M059J (cell line): ENCODE measurements around the gene MAPK8IP2. TPM values are rescaled to one million over a fixed set of nuclear protein-coding genes. Genes with fewer than 3 reads are reported as not detected.
"Not testable (repeated sequence)": the region's sequence is repeated elsewhere in the genome, so short reads cannot be mapped to it uniquely, and the experiment has no call there.

Experiments
- DNase-seq: peaks from one replicate; pipeline ENCODE4 v3.0.0-alpha.2; 2012; ENCODE audit warnings: low read depth
- total RNA-seq: library from RNA; depleted of rRNA; stranded (reverse); fragments of >200 nt; shearing (Covaris generic); gene quantifications from 2 replicates; pipeline ENCODE4 v1.2.3, GENCODE V29; 2014

The MAPK8IP2 gene
- total RNA-seq, 1 experiment from 2014 or later, result 0.74 TPM

DNA sequence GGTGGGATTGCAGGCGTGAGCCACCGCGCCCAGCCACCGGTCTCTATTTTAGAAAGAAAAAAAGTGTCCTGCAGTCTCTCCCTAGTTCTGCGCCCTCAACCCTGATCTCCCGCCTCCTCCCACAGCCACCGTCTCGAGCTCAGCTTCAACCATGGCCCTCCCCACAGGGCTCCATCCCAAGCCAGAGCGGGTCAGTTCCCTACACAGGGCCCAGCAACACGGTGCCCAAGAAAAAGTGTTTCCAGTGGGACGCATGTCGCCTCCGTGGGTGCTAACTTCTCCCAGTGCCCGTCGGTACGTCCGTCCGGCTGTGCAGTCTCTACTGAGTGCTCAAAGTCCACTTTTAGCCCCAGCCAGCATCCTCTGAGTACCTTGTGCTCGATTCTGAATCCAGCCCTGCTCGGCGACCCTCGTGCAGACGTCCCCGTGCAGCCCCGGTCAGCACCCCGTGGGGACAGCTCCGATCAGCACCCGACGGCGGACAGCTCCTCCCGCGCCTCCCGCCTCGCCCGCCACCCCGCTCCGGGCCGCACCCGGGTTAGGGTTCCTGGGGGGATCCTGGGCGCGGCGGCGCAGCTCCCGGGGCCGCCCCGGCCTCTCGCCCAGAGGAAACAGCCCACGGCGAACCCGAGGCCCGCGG lies 657 bp upstream of the MAPK8IP2 start:
- no peak for DNase-seq

DNA sequence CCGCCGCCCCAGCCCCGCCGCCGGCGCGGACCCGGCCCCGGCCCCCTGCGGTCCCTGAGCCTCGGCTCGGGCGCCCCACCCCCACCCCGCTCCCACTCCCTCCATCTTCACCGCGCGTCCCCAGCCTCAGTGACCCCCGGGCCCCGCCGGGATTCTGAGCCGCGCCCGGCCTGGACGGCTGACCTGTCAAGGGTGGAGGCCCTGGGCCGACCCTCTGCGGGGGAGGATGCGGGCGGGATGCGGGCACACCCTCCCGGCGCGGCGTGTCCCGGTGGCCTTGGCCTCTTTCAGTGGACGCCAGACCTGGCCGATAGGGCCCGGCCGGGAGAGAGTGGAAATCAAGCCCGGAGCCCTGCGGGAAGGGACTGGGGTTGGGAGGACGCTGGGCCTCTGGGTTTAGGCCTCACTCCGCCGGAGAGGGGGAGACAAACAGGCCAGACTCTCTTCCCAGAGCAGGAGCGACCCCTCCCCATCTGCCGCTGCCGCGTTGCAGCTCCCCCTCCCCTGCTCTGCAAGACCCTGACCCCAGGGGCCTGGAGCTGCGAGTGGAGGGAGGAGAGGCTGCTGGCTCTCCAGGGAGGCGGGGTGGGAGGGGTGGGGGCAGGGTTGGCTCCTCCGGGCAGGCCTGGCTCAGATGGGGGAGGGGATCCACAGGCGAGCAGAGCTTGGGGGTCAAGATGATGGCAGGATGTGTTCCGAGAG lies 525 bp downstream of the MAPK8IP2 start:
- no peak for DNase-seq

DNA sequence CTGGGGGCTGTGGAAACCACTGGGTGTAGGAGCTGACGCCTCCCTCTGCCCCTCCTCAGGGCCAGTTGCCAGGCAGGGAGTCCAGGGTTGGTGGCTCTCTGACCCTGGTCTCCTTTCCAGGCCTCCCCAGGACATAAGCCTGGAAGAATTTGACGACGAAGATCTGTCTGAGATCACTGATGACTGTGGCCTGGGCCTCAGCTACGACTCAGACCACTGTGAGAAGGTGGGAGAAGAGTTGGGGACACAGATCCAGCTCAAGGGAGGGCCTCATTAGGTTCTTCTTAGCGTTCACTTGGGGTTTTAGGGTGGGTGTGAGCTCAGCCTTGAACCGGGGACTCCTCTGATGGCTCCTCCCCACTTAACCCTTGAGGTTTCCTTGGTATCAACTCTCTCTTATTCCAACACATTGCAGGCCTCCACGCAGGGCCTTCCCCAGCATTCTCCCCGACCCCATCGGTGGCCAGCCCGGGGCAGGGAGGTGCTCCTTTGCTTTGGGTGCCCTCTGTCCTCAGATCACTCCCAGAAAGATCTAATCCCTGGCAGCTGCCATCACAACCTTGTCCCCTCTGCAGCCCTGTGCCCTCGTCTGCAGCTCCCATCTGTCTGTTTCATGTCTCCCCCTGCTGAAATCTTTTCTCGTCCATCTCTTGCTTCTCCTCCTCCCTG lies 1.2 kb downstream of the MAPK8IP2 start:
- DNase-seq, result no peak

DNA sequence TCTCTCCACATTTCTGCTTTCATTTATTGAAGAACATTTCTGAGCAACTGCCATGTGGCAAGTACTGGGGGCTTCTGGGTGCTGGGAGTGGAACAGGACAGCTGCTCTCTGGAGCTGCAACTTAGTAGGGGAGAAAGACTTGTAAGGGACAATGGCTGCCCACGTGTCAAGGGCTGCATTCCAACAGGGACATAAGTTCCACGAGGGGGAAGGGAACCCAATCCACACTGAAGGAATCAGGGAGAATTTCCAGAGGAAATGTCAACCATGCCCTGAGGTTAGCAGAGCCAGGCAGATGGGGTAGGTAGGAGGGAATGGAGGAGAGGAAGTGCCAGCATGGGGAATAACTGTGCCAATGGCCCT lies 1.7 kb downstream of the MAPK8IP2 start:
- DNase-seq, result no peak

DNA sequence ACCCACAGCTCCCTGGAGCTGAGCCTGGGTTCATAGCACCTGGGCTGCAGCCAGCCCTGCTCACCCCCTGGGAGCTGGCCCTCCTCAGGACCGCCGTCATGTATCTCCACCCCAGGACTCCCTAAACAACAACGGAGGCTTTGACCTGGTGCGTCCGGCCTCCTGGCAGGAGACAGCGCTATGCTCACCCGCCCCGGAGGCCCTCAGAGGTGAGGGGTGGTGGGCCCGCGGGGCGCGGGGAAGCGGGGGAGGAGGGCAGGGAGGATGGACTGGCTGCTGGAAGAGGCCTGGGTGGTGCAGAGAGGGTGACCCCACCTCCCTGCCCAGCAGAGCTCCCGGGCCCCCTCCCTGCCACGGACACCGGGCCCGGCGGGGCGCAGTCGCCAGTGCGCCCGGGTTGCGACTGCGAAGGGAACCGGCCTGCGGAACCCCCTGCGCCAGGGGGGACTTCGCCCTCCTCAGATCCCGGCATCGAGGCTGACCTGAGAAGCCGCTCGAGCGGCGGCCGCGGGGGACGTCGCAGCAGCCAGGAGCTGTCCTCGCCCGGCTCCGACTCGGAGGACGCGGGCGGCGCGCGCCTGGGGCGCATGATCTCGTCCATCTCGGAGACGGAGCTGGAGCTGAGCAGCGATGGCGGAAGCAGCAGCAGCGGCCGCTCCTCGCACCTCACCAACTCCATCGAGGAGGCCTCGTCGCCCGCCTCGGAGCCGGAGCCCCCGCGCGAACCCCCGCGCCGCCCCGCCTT lies 3.1 kb downstream of the MAPK8IP2 start:
- no peak for DNase-seq

DNA sequence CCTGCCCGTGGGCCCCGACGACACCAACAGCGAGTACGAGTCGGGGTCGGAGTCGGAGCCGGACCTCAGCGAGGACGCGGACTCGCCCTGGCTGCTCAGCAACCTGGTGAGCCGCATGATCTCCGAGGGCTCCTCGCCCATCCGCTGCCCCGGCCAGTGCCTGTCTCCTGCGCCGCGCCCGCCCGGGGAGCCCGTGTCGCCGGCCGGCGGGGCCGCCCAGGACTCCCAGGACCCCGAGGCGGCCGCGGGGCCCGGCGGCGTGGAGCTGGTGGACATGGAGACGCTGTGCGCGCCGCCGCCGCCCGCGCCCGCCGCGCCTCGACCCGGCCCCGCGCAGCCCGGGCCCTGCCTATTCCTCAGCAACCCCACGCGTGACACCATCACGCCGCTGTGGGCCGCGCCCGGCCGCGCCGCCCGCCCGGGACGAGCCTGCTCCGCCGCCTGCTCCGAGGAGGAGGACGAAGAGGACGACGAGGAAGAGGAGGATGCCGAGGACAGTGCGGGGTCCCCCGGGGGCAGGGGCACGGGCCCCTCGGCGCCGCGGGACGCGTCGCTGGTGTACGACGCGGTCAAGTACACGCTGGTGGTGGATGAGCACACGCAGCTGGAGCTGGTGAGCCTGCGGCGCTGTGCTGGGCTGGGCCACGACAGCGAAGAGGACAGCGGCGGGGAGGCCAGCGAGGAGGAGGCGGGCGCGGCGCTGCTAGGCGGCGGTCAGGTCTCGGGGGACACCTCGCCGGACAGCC lies 3.8 kb downstream of the MAPK8IP2 start:
- DNase-seq, result no peak

DNA sequence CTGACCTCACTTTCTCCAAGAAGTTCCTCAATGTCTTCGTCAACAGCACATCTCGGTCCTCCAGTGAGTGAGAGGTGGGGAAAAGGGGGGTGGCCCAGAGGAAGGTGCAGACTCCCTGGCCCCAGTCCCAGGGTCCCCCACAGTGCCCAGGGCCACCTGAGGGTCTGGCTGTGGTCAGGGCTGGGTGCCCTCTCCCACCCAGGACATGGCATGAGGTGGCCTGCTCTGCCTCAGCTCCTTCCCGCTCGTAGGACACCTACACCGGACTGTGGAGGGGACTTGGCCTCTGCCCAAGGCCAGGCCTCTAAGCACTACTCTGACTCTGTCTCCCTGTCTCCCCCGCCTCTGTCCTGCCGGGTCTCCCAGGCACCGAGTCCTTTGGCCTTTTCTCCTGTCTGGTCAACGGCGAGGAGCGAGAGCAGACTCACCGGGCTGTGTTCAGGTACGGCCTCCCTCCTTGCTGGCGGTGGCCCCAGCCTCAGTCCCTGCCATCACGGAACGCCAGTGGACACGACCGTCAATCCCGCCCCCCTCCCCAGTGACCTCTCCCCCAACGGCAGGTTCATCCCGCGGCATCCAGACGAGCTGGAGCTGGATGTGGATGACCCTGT lies 4.5 kb downstream of the MAPK8IP2 start:
- no peak for DNase-seq

DNA sequence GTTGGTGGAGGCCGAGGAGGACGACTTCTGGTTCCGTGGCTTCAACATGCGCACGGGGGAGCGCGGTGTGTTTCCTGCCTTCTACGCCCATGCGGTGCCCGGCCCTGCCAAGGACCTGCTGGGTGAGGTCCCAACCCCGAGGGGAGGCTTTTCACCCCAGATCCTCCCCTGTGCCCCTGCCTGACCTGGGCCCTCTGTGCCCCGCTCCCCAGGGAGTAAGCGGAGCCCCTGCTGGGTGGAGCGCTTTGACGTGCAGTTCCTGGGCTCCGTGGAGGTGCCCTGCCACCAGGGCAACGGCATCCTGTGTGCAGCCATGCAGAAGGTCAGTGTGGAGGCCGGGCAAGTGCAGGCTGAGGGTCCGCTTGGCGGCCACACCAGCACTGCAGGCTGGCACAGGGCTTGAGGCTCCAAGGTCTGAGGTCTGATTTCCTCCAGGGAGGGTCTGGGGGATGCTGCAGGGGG lies 5.1 kb downstream of the MAPK8IP2 start:
- DNase-seq, result no peak

DNA sequence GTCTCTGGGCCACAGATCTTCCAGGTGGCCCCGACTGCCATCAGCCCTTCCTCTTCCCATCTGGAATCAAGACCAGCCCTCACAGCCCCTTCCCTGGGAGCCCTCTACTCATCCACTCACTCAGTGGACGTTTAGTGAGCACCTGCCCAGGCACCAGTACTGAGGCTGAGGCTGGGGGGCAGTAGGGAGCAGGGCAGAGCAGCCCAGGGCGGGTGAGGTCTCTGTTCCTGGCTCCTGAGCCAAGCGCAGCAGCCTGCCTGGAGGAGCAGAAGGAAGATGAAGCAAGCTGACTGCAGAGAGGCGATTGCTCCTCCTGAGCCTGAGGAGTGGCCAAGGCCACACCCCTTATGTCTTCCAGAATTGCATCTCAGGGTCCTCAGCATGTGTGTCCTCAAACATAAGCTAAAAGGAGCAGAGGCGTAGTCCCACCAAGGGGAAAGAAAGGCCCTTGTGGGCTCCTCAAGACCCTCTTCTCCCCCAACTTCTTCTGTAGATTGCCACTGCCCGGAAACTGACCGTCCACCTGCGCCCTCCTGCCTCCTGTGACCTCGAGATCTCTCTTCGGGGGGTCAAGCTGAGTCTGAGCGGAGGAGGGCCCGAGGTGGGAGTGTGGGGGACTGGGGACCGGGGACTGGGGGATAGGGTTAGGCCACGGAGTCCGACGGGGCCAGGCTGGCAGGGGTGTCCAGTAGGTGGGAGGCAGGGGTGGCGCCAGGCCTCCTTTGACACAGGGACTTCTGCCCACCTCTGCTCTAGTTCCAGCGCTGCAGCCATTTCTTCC lies 5.8 kb downstream of the MAPK8IP2 start:
- no peak for DNase-seq

DNA sequence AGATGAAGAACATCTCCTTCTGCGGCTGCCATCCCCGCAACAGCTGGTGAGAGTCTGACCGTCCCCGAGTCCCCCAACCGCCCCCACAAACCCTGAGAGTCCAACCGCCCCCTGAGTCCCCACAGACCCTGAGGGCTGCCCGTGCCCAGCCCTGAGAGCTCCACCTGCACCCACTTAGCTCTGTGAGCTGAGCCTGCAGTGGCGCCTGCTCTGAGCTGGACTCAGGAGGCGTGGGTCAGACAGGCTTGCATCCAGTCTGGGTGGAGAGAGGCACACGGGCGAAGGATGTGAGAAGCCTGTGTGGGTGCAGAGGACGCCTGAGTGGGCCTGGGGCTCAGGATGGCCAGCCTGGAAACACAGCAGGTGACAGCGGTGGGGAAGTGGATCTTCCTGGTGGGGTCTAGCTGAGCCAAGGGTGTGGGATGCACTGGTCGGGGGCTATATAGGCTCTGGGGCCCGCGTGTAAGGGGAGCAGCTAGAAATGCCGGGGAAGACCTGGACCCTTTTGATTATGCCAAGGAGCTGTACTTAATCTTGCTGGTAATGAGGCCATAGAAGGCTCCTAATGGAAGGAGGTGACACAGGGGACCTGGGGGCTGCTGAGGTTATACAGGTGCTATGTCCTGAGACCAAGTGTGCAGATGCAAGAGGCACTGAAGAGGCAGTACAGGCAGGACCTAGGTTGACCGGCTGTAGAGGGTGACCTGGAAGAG lies 6.5 kb downstream of the MAPK8IP2 start:
- no peak for DNase-seq

DNA sequence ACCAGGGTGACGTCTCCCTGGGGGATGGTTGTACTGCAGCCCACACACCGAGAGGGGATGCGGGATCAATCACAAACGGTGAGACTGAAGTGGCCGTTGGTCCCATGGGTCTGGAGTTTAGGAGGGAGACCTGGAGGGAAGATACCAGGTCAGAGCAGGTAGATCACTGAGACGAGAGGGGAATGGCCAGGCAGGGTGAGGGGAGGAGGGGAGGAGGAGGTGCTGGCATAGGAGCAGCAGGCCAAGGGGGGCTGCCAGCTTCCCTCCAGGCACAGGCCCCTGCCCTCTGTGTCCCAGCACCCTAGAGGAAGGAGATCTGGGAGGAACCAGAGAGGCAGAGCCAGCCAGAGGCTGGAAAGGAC lies 7.0 kb downstream of the MAPK8IP2 start:
- DNase-seq, result no peak

DNA sequence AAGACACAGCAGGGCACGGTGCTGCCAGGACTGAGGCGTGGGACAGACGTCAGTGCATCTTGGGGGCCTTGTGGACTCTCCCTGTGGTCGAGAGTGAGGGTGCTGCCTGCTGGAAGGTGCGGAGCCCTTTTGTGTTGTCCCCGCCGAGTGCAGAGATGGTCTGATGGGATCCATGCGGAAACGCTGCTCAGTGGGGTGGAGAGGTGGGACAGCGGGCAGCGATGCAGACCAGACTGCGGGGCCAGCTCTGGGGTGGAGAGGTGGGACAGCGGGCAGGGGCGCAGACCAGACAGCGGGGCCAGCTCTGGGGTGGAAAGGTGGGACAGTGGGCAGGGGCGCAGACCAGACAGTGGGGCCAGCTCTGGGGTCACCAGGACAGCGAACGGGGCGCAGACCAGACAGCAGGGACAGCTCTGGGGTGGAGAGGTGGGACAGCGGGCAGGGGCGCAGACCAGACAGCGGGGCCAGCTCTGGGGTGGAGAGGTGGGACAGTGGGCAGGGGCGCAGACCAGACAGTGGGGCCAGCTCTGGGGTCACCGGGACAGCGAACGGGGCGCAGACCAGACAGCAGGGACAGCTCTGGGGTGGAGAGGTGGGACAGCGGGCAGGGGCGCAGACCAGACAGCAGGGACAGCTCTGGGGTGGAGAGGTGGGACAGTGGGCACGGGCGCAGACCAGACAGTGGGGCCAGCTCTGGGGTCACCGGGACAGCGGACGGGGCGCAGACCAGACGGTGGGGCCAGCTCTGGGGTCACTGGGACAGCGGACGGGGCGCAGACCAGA lies 7.7 kb downstream of the MAPK8IP2 start:
- not testable (repeated sequence) for DNase-seq

DNA sequence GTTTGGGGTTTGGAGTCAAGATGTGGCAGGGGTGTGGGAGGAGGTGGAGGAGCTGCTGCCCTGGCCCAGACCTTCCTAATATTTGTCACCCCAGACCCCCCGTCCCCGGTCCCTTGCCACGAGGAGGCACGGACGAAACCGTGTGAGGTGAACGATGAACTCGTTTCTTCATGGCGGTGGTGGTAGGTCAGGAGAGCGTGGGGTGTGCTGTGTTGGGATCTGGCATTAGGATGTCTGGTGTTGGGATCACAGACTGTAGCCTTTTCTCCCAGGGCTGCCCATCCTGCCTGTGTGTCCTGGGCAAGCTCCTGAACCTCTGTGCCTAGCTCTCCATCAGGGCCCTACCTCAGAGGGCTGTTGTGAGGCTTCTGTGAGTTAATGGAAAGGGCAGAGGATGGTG lies 8.4 kb downstream of the MAPK8IP2 start:
- DNase-seq, result no peak

DNA sequence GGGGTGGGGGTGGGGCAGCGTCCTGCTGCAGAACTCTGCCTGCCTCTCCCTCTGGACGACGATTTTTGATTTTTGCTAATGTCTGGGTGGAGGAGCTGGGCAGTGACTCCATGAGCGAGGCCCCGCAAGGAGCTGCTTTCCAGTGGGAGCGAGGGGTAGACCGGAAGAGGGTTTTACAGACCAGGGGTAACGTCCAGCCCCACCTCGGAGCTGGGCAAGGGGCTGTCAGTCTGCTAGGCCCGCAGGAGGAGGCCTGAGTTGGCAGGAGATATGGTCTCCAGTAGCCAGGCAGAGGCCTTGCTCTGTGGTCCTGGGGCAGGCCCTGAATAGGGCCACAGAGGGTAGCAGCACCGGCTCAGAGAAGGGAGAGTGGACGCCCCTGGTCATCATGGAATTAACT lies 9.0 kb downstream of the MAPK8IP2 start:
- DNase-seq, result no peak

DNA sequence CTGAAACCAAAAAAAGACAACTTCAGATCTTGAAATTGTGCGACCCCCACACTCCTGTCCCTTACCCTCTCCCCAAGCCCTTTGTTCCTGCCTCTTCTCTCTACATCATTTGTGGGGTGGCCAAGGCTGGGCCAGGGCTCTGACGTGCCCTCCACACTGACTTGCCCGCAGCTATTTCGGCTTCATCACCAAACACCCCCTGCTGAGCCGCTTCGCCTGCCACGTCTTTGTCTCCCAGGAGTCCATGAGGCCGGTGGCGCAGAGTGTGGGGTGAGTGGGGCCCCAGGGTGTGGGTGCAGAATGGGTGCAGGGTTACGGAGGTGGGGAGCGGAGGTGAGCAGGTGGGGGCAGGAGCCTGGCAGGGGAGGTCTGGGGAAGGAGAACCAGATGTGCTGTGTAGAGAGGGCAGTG lies 9.5 kb downstream of the MAPK8IP2 start:
- DNase-seq, result no peak

DNA sequence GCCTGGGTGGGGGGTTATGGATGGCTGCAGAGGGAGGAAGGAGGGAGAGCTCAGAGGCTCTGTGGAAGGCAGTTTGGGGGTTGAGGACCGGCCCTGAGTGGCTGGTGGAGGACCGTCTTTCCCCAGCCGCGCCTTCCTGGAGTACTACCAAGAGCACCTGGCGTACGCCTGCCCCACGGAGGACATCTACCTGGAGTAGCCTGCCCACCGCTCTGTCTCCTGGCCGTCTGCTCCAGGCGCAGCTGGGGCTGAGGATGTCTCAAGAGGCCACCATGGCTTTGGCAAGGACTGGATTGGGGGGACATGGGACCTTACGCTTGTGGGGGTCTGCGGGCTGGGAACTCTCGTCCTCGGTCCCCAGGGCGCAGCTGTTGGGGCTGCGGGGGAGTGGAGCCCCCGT lies 10.0 kb downstream of the MAPK8IP2 start:
- no peak for DNase-seq

DNA sequence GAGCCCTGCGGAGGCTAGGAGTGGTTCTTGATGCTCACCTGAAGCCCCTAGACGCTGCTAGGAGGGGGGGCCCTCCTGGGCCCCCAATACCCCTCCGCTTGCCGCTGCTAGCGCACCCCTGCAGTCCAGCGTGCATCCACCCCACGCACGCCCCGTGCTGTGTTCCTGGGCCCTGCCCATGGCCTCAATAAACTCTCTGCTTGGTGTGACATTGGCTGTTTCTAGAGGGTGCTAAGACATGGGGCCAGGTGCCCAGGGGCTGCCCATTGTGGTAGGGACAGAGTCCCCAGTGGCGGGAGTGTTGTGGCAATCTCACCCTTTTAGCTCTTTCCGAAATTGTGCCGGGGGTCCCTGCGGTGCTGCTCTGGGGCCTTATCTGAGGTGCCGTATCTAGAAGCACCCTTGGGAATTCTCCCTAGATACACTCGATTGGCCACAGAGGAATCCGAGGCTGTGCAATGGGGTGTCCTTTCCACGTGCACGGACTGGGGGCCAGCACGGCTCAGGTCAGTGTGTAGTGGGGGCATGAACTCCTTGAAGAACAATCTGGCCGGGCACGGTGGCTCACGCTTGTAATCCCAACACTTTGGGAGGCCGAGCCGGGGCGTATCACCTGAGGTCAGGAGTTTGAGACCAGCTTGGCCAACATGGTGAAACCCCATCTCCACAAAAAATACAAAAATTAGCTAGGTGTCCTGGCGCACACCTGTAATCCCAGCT lies 10.9 kb downstream of the MAPK8IP2 start:
- DNase-seq, result no peak

DNA sequence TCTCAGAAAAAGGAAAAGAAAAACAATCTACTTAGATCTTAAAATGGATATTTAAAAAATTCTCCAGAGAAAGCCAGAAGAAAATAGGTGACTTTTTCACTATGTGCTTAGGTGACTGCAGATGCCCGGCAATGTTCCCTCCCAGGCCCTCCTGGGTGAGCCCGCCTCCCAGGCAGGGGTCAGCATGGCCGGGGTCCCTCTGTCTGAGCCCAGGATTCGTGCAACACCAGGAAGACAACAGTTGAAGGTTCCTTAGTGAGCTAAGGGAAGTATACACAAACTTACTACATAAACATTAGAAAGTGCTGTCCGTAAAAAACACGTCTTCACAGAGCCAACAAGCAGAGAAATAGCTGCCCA lies 11.6 kb downstream of the MAPK8IP2 start:
- DNase-seq, result no peak
